Suprapubic skin (tissue), 4 donors: Measurements from ENCODE around the gene SLC12A2. TPM values are rescaled to one million over a fixed set of nuclear protein-coding genes. Genes with fewer than 3 reads are reported as not detected.

Experiments
- DNase-seq, 2 donors: peaks; one replicate each; pipeline ENCODE4 v3.0.0-alpha.2; 2019; ENCODE audit warnings: low spot score in 2 of 2
- H3K27ac ChIP-seq: fragments of 200-600 bp; sonication (generic); one replicate; pipeline ENCODE4 v1.5.1; 2019
- H3K27me3 ChIP-seq: fragments of 200-600 bp; sonication (generic); one replicate; pipeline ENCODE4 v1.5.1; 2019
- H3K36me3 ChIP-seq: fragments of 200-600 bp; sonication (generic); one replicate; pipeline ENCODE4 v1.5.1; 2019
- H3K4me1 ChIP-seq: fragments of 200-600 bp; sonication (generic); one replicate; pipeline ENCODE4 v1.5.1; 2019
- H3K4me3 ChIP-seq: fragments of 200-600 bp; sonication (generic); one replicate; pipeline ENCODE4 v1.5.1; 2019; ENCODE audit warnings: mild to moderate bottlenecking
- H3K9me3 ChIP-seq: fragments of 200-600 bp; sonication (generic); one replicate; pipeline ENCODE4 v1.5.1; 2019
- EP300 ChIP-seq: sonication (generic); formaldehyde crosslinking; IDR thresholded peaks from one replicate; pipeline ENCODE4 v1.6.1; 2017; ENCODE audit warnings: antibody characterized with exemption
- POLR2A ChIP-seq, 2 donors: fragments of 450-650 bp; IDR thresholded peaks; one replicate each; pipeline ENCODE4 v1.6.1; 2017; ENCODE audit warnings: antibody characterized with exemption in 2 of 2, mild to moderate bottlenecking in 2 of 2, moderate library complexity in 2 of 2
- POLR2AphosphoS5 ChIP-seq, 3 donors: sonication (generic); formaldehyde crosslinking; IDR thresholded peaks; one replicate each; pipeline ENCODE4 v1.6.1; 2017; ENCODE audit warnings: antibody characterized with exemption in 3 of 3
- WGBS: methylation state at CpG from one replicate; pipeline ENCODE4 v1.1.5; 2018; 5-methylcytosine and 5-hydroxymethylcytosine counted together
- total RNA-seq, 4 donors: library from RNA; depleted of rRNA; stranded (reverse); fragments of >200 nt; gene quantifications; one replicate each; pipeline ENCODE4 v1.1.0, GENCODE V29; 2016
- TF ChIP-seq, protein P1 (sequence below), 2 donors: fragments of 200-600 bp in 1 of 2; fragments of 450-650 bp in 1 of 2; sonication (generic) in 1 of 2; IDR thresholded peaks; one replicate each; pipeline ENCODE4 v1.5.1; 2016 to 2019; ENCODE audit warnings: antibody characterized with exemption in 2 of 2, mild to moderate bottlenecking in 1 of 2, moderate library complexity in 1 of 2

Gene SLC12A2
- total RNA-seq, 4 donors from 2014 or later = 126 to 330 (median 186) TPM

DNA sequence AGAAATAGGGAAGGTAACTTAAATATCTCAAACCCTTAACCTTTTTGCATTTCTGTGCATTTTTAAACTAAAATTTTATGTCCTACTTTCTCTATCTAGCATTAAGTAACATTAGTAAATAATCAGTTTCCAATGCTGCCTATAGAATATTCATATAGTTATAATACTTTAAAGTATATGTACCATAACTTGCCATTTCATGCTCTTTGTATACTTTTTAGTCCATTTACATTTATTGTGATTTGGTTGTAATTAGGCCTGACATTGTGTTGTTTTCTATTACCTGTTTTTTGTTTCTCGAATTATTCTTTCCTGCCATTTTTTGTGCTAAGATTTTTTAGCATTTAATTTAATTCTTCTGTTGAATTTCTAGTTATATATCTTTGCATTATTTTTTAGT is 13.7 kb downstream of the SLC12A2 start:
- H3K36me3 ChIP-seq = no peaks in the 10 kb centered on the region
- no peaks in the 10 kb centered on the region for H3K27me3 ChIP-seq
- DNase-seq = no peak
- no peak overlapping the region for H3K27ac ChIP-seq
- WGBS = 96% methylated on average over 1 of the region's 1 CpG
- H3K9me3 ChIP-seq = peaks cover 6% of the 10 kb centered on the region
- H3K4me1 ChIP-seq = no peaks in the 10 kb centered on the region
- no peak overlapping the region for H3K4me3 ChIP-seq
- TF ChIP-seq POLR2A (IDR thresholded peaks at IDR 0.05) (no peak), EP300 (no peak), POLR2AphosphoS5 (IDR thresholded peaks at IDR 0.05) (no peak)
- TF ChIP-seq, protein P1, sequence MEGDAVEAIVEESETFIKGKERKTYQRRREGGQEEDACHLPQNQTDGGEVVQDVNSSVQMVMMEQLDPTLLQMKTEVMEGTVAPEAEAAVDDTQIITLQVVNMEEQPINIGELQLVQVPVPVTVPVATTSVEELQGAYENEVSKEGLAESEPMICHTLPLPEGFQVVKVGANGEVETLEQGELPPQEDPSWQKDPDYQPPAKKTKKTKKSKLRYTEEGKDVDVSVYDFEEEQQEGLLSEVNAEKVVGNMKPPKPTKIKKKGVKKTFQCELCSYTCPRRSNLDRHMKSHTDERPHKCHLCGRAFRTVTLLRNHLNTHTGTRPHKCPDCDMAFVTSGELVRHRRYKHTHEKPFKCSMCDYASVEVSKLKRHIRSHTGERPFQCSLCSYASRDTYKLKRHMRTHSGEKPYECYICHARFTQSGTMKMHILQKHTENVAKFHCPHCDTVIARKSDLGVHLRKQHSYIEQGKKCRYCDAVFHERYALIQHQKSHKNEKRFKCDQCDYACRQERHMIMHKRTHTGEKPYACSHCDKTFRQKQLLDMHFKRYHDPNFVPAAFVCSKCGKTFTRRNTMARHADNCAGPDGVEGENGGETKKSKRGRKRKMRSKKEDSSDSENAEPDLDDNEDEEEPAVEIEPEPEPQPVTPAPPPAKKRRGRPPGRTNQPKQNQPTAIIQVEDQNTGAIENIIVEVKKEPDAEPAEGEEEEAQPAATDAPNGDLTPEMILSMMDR (IDR thresholded peaks at IDR 0.05) = no peak

DNA sequence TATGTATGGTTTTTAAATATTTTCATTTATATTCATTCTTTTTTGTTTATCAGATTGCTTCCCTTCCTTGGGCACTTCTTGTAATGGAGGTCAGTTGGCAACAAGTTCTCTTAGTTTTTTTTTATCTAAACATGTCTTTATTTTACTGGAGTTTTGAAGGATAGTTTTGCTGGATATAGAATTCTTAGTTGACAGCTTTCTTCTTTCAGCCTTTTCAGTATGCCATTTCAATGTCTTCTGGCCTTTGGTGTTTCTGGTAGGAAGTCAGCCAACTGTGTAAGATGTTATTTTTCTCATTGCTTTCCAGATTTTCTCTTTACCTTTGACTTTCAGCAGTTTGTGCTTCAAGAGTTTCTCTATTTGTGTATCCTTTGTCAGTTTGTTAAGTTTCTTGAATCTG is 14.2 kb downstream of the SLC12A2 start:
- DNase-seq = no peak
- TF ChIP-seq POLR2AphosphoS5 (IDR thresholded peaks at IDR 0.05) (no peak), EP300 (no peak), POLR2A (IDR thresholded peaks at IDR 0.05) (no peak)
- TF ChIP-seq, protein P1 (IDR thresholded peaks at IDR 0.05) = no peak

DNA sequence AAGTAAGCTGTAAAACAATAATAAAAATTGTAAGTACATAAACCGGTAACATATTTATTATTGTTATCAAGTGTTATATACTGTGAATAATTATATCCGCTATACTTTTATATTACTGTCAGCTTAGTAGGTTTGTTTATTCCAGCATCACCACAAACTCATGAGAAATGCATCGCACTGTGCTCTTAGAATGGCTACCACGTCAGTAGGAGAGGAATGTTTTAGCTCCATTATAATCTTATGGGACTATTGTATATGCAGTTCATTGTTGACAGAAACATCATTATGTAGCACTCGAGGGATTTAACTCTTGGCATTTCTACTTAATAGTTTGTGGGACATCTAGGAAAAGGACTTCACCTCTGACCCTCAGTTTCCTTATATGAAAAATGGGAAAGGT is 16.4 kb downstream of the SLC12A2 start:
- no peaks in the 10 kb centered on the region for H3K27me3 ChIP-seq
- no peak overlapping the region for H3K27ac ChIP-seq
- no peak for DNase-seq
- no peak overlapping the region for H3K4me3 ChIP-seq
- no peaks in the 10 kb centered on the region for H3K4me1 ChIP-seq
- no peaks in the 10 kb centered on the region for H3K36me3 ChIP-seq
- TF ChIP-seq POLR2A (IDR thresholded peaks at IDR 0.05) = no peak
- WGBS = 90% methylated on average over 5 of the region's 5 CpGs
- peaks cover 6% of the 10 kb centered on the region for H3K9me3 ChIP-seq

More for the DNA sequence above, 14.2 kb downstream of the SLC12A2 start:
- Histone ChIP-seq H3K4me3 (no peak overlapping the region), H3K27me3 (no peaks in the 10 kb centered on the region), H3K27ac (no peak overlapping the region), H3K36me3 (no peaks in the 10 kb centered on the region), H3K9me3 (peaks cover 6% of the 10 kb centered on the region), H3K4me1 (no peaks in the 10 kb centered on the region)

DNA sequence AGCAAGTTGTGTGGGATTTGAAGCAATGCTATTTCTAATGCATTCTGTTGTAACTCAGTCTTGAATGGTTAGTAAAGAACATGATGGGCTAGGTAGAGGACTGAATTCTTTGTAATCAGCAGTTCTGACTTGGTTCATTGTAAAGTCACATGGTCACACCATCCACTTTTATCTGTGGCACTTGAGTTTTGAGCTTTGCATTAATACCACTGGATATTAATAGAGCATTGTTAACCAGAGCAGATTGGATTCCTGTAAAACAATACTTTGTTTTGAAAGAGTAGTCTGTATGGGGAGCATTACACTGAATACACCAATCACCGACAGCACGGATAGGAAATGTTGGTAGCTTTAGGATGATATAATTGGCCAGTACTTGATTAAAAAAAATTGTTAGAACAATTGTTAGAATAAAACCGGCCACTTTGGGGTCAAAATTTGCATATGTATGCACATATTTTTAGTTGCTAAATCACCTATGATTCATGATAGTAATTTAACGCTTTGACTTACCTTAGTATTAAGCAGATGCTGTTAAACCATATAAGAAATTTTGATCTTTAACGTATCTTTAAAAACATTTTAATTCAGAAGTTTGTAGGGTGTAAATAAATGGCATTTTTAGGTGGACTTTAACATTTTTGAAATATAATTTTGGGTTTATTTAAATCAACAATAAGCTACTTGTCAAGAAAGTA is 17.4 kb downstream of the SLC12A2 start:
- H3K4me3 ChIP-seq = no peak overlapping the region
- TF ChIP-seq, protein P1 (IDR thresholded peaks at IDR 0.05) = no peak
- TF ChIP-seq EP300 = no peak
- TF ChIP-seq POLR2A (IDR thresholded peaks at IDR 0.05) = no peak
- TF ChIP-seq POLR2AphosphoS5 (IDR thresholded peaks at IDR 0.05) = no peak

DNA sequence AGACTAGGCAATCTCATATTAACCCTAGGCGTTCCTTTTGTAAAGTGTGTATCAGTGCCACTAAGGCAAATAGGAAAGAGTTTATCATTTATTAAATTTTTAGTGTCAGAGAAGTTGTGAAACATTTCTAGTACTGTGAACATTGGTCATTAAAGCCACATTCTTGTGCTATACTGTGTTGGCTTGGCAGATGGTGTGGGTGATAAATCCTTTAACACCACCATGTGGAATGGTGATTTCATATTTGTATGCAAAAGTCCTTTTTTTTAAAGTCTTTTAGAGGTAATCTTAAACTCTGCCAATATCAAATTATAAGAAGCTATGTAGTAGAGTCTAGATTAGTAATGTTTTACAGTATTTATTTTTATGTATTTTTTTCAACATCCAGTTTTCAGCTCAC is 18.1 kb downstream of the SLC12A2 start:
- Histone ChIP-seq H3K4me3 (no peak overlapping the region), H3K9me3 (peaks cover 6% of the 10 kb centered on the region), H3K4me1 (no peaks in the 10 kb centered on the region), H3K27ac (no peak overlapping the region), H3K36me3 (no peaks in the 10 kb centered on the region), H3K27me3 (no peaks in the 10 kb centered on the region)
- DNase-seq = no peak
- 71% methylated on average over 1 of the region's 1 CpG for WGBS
- TF ChIP-seq, protein P1 (IDR thresholded peaks at IDR 0.05) = no peak
- TF ChIP-seq POLR2AphosphoS5 (IDR thresholded peaks at IDR 0.05) (no peak), EP300 (no peak), POLR2A (IDR thresholded peaks at IDR 0.05) (no peak)

More for the DNA sequence above, 17.4 kb downstream of the SLC12A2 start:
- Histone ChIP-seq H3K36me3 (no peaks in the 10 kb centered on the region), H3K27ac (no peak overlapping the region), H3K4me1 (no peaks in the 10 kb centered on the region), H3K9me3 (peaks cover 6% of the 10 kb centered on the region), H3K27me3 (no peaks in the 10 kb centered on the region)
- no peak for DNase-seq
- WGBS = 72% methylated on average over 5 of the region's 5 CpGs

DNA sequence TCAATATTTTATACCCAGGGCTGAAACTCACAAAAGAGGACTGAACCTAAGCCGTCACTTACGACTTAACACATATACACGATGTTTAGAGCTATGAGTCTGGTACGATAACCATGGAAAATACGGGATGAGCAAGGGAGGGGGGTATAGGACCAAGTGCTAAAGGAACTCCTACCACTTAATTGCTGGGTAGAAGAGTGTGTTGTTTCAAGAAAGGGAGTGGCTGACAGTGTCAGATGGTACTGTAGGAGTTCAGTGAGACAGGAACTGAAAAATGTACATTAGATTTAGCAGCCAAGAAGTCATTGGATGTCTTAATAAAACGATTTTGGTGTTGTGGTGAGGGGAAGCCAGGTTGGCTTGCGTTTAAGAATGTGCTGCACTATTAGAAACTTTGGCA is 21.6 kb downstream of the SLC12A2 start:
- Histone ChIP-seq H3K27ac (no peak overlapping the region), H3K27me3 (no peaks in the 10 kb centered on the region), H3K9me3 (no peaks in the 10 kb centered on the region), H3K4me3 (no peak overlapping the region), H3K36me3 (no peaks in the 10 kb centered on the region), H3K4me1 (no peaks in the 10 kb centered on the region)
- no peak for TF ChIP-seq POLR2A (IDR thresholded peaks at IDR 0.05)
- TF ChIP-seq, protein P1 (IDR thresholded peaks at IDR 0.05) = no peak
- no peak for TF ChIP-seq EP300
- DNase-seq = no peak
- 80% methylated on average over 7 of the region's 7 CpGs for WGBS
